ENCODE results near the gene R3HDM2. TPM values are rescaled to one million over a fixed set of nuclear protein-coding genes. Genes with fewer than 3 reads are reported as not detected.

Gene R3HDM2
- total RNA-seq, 2 experiments from 2014 or later, result 42.2 to 51.4 TPM

DNA sequence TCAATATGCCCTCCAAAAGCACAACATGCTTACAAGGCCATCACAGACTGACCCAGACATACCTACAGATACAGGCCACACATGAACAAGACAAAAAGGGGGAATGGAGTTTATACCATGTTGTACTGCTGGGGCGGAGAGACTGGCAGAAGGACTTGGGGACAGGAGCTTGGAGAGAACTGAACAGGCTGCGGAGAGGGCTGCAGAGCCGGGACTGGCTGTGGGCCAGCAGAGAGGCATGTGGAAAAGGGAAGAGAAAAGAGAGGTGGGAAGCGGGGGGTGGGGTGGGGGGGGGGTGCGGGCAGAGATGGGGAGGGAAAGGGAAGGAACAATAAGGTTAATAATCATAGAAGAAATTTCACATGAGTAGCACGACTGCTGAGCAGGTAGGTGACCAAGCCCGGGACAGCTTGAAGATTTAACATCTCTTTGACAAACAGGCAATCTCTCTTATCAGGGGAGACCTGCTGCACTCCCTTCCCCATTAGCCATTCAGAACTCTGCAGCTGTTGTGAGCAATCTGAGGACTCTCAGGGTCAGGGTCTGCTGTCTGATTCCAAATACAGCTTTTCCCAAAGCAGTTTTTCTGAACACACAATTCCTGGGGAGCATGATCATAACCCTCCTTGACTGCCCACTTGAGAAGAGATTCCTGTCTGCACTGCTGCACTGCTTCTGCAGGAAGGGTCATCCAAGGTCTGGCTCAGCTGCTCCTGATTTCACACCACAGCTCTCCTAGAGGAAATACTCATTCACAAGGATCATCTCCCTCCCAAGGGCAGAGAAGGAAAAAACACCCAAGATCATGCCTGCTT, 158.3 kb downstream of the R3HDM2 start:
- H3K27ac Mint-ChIP-seq, result no peak overlapping the region
- no peaks in the 10 kb centered on the region for H3K27me3 Mint-ChIP-seq
- DNase-seq, result no peak
- CTCF ChIA-PET, result interaction anchor here (1.5 to 1.7 kb wide), 2 partner anchors 30 to 59 kb away, joined by 3 to 4 read pairs; no protein-coding TSS in a partner anchor
- no peaks in the 10 kb centered on the region for H3K9me3 Mint-ChIP-seq
- peaks cover 28% of the 10 kb centered on the region for H3K36me3 Mint-ChIP-seq
- intact Hi-C loops (cut with micrococcal nuclease), result no loop called here
- POLR2A ChIA-PET, result no interaction called here
- H3K4me3 Mint-ChIP-seq, result no peak overlapping the region
- H3K4me1 Mint-ChIP-seq (ENCODE audit: low read depth), result peaks cover 16% of the 10 kb centered on the region

DNA sequence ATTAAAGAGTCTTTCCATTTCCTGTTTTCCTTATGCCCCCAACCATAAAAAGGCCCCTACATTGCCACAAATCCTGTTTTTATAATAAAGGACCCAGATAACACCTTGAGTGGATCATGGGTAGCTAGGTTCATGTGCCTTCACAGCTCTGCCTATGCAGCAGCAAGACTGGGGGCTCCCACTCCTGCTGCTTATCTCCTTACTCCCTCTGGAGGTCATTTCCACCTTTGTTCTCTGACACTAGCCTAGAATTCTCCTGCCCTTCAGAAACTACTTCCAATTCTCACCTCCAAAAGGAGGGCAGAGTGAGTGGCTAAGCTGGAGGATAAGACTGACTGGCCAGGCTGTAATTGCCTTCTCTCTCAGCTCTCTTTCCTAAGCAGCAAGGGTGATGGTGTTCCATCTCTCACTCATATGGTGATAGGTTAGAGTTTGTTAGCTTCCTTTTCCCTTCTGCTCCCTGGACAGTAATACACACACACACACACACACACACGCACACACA, 159.8 kb downstream of the R3HDM2 start:
- DNase-seq, result no peak
- Mint-ChIP-seq H3K27me3 (no peaks in the 10 kb centered on the region), H3K9me3 (no peaks in the 10 kb centered on the region), H3K4me1 (ENCODE audit: low read depth) (peaks cover 16% of the 10 kb centered on the region), H3K27ac (no peak overlapping the region), H3K36me3 (peaks cover 33% of the 10 kb centered on the region), H3K4me3 (no peak overlapping the region)
- ChIA-PET POLR2A (interaction anchor here (0.6 to 0.7 kb wide), 3 partner anchors 38 to 332 kb away, joined by 3 read pairs; no protein-coding TSS in a partner anchor), CTCF (interaction anchor here (0.6 to 2.7 kb wide), 6 partner anchors 28 to 185 kb away, joined by 3 to 8 read pairs (median 4); no protein-coding TSS in a partner anchor)
- intact Hi-C loops (cut with micrococcal nuclease), result no loop called here

DNA sequence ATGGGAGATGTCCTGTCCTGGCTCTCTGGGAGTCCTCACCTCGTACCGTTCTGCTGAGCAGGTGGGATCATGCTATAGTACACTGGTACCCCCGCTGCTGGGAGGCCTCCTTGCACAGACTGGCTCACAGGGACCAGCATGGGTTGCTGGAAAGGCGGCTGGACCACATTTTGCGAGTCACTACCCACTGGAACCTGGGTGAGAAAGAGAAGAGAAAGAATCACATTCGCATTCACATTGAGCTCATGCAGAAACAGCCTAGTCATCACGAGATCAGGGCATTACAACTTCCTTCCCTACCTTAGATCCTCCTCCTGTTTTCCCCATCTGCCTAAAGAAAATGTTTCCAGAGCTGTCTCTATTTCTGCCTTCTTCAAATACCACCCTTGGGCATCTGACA, 162.6 kb downstream of the R3HDM2 start:
- H3K4me1 Mint-ChIP-seq (ENCODE audit: low read depth), result peaks cover 16% of the 10 kb centered on the region
- no peaks in the 10 kb centered on the region for H3K27me3 Mint-ChIP-seq
- CTCF ChIA-PET, result interaction anchor here (0.6 kb wide), 2 partner anchors 189 to 191 kb away, joined by 3 read pairs; no protein-coding TSS in a partner anchor
- POLR2A ChIA-PET, result no interaction called here
- H3K9me3 Mint-ChIP-seq, result no peaks in the 10 kb centered on the region
- peak overlapping the region; percentile 81 for H3K27ac Mint-ChIP-seq
- H3K4me3 Mint-ChIP-seq, result no peak overlapping the region
- intact Hi-C loops (cut with micrococcal nuclease), result no loop called here
- DNase-seq, result peak; percentile 66
- peaks cover 28% of the 10 kb centered on the region for H3K36me3 Mint-ChIP-seq

DNA sequence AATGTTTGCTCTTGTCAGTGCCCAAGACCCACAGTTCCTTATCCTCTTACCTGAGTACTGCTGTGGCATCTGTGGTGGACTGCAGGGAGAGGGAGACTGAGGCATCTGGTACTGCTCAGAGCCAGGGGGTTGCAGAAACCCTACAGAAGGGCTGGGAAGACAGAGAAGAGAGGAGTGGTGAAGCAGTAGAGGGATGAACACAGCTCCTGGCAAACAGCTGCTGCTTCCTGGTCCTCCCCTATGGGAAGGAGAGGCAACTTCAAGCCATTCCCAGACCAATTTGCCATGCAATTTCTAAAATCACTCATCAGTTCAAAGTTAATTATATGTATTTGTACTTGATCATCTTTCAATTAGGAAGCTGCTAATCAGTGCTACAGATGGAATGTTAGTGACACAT, 164.2 kb downstream of the R3HDM2 start:
- intact Hi-C loops (cut with micrococcal nuclease), result no loop called here
- CTCF ChIA-PET, result interaction anchor here (0.7 to 2.5 kb wide), 3 partner anchors 24 to 196 kb away, joined by 3 to 10 read pairs (median 3); partner anchors contain the start of gene GLI1
- POLR2A ChIA-PET, result interaction anchor here (0.6 kb wide), 1 partner anchor 154 kb away, joined by 3 read pairs; no protein-coding TSS in a partner anchor
- Mint-ChIP-seq H3K36me3 (peaks cover 28% of the 10 kb centered on the region), H3K4me1 (ENCODE audit: low read depth) (peaks cover 16% of the 10 kb centered on the region), H3K27ac (no peak overlapping the region), H3K4me3 (no peak overlapping the region), H3K9me3 (no peaks in the 10 kb centered on the region), H3K27me3 (no peaks in the 10 kb centered on the region)
- no peak for DNase-seq

DNA sequence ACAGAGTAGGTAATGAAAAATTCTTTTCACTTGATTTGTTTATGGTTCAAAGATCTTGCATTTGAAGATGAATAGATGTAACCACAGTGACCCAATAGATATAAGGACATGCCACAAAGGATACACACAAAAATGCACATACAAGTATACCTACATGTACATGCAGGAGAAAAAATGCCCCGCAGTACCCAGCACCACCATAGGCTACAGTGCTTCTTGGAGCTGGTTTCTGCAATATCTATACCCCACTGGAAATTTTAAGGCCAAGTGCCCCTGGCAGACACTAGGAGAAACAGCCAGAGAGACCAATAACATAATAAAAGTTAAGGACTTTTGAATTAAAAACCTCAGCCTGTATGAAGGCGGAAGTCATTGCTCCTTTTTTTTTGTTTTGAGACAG, 167.7 kb downstream of the R3HDM2 start:
- H3K27me3 Mint-ChIP-seq, result no peaks in the 10 kb centered on the region
- POLR2A ChIA-PET, result no interaction called here
- intact Hi-C loops (cut with micrococcal nuclease), result loop anchor here (1.0 to 2.0 kb wide), 2 partner anchors 18 to 190 kb away; no protein-coding TSS in a partner anchor
- no peak overlapping the region for H3K27ac Mint-ChIP-seq
- CTCF ChIA-PET, result interaction anchor here (0.6 to 3.4 kb wide), 4 partner anchors 59 to 196 kb away, joined by 3 to 32 read pairs (median 6); partner anchors contain the start of gene GLI1
- H3K9me3 Mint-ChIP-seq, result no peaks in the 10 kb centered on the region
- H3K4me1 Mint-ChIP-seq (ENCODE audit: low read depth), result peaks cover 7% of the 10 kb centered on the region
- DNase-seq, result no peak
- no peak overlapping the region for H3K4me3 Mint-ChIP-seq
- H3K36me3 Mint-ChIP-seq, result peaks cover 24% of the 10 kb centered on the region

DNA sequence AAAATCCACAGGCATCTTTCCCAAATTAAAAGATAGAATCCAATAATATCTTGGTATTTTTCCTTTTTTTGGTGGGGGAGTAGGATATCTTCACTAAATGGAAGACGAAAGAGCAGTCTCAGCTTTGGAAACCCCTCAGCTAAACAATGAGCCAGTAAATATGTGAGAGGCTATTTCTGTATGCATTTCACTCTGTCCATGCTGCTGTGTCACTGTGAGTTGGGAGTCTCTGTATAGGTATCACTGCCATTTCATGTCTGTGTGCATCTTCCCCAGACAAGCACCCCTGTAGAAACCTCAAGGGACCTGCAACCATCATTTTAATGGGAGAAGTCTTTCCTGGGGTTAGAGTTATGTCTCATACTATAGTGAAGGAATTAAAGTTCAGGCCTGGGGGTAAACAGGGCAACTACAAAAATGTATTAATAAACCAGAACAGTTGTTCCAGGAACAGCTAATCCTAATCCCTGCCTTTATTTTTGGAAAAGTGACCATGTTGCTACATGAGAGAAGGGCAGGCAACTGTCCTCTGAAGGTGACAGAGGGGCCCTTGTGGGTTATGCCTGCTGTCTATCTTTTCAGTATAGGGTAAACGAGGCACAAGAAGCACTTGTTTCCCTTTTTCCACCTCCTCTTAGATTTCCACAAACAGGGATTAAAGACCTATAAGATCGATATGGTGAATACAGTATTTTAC, 168.6 kb downstream of the R3HDM2 start:
- Mint-ChIP-seq H3K36me3 (peaks cover 22% of the 10 kb centered on the region), H3K9me3 (no peaks in the 10 kb centered on the region), H3K27ac (no peak overlapping the region), H3K27me3 (no peaks in the 10 kb centered on the region), H3K4me3 (no peak overlapping the region), H3K4me1 (ENCODE audit: low read depth) (peaks cover 4% of the 10 kb centered on the region)
- ChIA-PET CTCF (interaction anchor here (0.6 to 3.4 kb wide), 9 partner anchors 19 to 197 kb away, joined by 3 to 32 read pairs (median 8); partner anchors contain the start of gene GLI1), POLR2A (no interaction called here)
- intact Hi-C loops (cut with micrococcal nuclease), result loop anchor here (2.0 kb wide), 1 partner anchor 19 kb away; no protein-coding TSS in a partner anchor
- no peak for DNase-seq

DNA sequence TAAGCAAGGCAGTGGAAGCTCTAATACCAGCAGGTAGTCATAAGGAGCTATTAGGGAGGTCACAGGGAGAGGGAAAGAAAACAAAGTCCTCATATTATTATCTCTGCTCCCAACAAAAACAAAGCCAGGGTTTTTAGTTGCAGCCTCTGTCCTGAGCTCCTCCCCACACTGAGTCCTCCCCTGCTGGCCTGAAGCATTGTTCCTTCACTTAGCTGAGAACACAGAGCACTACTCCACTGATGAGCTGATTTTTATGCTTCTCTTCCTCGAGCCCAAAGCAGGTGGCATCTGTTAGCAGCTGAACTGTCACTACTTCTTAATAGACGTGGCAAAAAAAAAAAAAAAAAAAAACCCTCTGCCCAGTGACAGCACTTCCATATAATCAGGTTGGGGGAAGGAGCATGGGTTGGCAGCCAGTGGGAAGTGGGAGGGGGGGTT, 169.4 kb downstream of the R3HDM2 start:
- Mint-ChIP-seq H3K27me3 (no peaks in the 10 kb centered on the region), H3K27ac (no peak overlapping the region), H3K4me3 (no peak overlapping the region), H3K9me3 (no peaks in the 10 kb centered on the region), H3K4me1 (ENCODE audit: low read depth) (peaks cover 4% of the 10 kb centered on the region), H3K36me3 (peaks cover 20% of the 10 kb centered on the region)
- ChIA-PET POLR2A (no interaction called here), CTCF (interaction anchor here (0.6 to 2.6 kb wide), 8 partner anchors 15 to 202 kb away, joined by 3 to 23 read pairs (median 4); no protein-coding TSS in a partner anchor)
- intact Hi-C loops (cut with micrococcal nuclease), result no loop called here
- DNase-seq, result no peak

DNA sequence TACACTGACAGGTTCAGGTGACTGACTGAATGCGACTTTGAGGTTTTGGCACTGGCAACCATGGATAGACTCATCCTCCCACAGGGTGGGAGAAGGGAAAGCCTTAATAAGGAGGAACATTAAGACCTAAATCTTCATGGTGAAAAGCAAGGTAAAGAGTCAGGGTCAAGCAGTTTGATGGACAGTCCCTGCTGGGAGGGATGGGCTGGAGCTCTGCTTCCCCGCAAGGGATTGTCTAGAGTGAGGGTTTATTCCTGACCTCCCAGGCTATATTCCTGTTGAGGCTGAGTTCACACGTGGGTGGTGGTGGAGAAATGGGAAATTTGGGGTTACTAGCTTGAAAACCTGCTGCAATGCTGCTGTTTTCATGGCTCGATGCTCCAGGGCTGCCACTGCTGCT, 170.5 kb downstream of the R3HDM2 start:
- intact Hi-C loops (cut with micrococcal nuclease), result no loop called here
- no peak for DNase-seq
- Mint-ChIP-seq H3K9me3 (no peaks in the 10 kb centered on the region), H3K27ac (no peak overlapping the region), H3K4me3 (no peak overlapping the region), H3K36me3 (peaks cover 27% of the 10 kb centered on the region), H3K27me3 (no peaks in the 10 kb centered on the region), H3K4me1 (ENCODE audit: low read depth) (peaks cover 4% of the 10 kb centered on the region)
- ChIA-PET POLR2A (no interaction called here), CTCF (interaction anchor here (1.3 to 2.6 kb wide), 4 partner anchors 16 to 203 kb away, joined by 3 to 23 read pairs (median 4); partner anchors contain the start of gene INHBE)

DNA sequence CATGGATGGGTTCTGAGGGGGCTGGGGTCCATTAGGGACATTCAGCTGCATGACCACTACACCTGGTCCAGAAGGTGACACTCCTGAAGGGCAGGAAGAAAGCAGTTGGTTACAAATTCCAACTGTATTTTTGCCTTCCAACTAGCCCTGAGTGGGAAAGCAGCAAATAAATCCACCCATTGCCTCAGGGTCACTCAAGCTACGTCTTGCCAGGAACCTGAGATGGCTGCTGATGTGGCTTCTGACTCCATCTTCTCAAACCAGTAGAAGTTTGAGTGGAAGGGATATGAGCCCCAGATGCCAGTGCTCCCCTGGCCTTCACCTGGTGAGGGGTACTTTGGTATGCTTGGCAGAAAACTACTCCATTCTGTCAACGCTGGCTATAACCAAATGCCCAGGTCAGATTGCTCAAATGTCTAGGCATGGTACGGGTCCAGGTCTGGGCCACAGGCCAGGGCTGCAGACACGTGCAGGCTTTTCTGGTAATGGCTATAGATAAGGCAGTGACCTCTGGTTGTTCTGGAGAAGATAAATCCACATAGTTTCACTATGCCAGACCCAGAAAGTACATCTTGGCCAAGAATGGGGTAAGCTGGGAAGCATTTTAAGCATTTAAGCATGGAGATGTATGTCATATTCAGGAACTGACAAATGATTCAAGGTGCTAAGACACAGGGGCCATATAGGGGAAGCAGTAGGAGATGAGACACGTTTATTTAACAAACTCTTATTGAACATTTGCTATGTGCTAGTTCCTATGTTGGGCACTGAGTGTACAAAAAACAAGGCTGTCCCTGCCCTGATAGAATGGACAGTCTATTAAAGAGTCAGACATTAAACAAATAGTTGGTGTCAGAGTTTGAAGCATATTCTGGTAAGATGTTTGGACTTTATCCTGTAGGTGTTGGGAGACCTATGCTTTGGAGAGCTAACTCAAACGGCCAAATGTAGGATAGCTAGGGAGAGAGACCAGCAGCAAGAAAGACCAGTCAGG, 171.6 kb downstream of the R3HDM2 start:
- intact Hi-C loops (cut with micrococcal nuclease), result no loop called here
- Mint-ChIP-seq H3K4me1 (ENCODE audit: low read depth) (peaks cover 4% of the 10 kb centered on the region), H3K36me3 (peaks cover 23% of the 10 kb centered on the region), H3K4me3 (no peak overlapping the region), H3K9me3 (no peaks in the 10 kb centered on the region), H3K27ac (no peak overlapping the region), H3K27me3 (no peaks in the 10 kb centered on the region)
- DNase-seq, result no peak
- CTCF ChIA-PET, result interaction anchor here (1.3 kb wide), 1 partner anchor 197 kb away, joined by 5 read pairs; the partner anchor contains the start of gene INHBE
- POLR2A ChIA-PET, result no interaction called here

DNA sequence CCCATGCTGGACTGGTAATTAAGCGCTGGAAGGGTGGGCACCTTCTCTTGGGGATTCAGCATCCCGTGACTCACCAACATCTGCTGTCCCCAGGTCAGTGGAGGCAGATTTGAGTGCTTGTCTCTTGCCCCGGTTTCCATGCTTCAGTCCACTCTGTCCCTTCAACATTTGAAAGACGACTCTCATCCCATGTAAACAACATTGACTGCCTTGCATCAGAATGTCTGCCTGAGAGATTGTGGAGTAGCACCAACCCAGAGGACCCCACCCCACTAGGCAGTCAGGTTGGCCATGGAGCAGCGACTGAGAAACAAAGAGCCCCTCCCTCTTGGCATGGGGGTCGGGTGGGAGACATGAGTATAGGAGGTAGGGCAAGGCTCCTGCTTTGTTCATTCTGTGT, 174.9 kb downstream of the R3HDM2 start:
- Mint-ChIP-seq H3K36me3 (peaks cover 20% of the 10 kb centered on the region), H3K27ac (no peak overlapping the region), H3K9me3 (no peaks in the 10 kb centered on the region), H3K27me3 (no peaks in the 10 kb centered on the region), H3K4me3 (no peak overlapping the region), H3K4me1 (ENCODE audit: low read depth) (no peaks in the 10 kb centered on the region)
- intact Hi-C loops (cut with micrococcal nuclease), result no loop called here
- CTCF ChIA-PET, result interaction anchor here (0.7 to 1.8 kb wide), 3 partner anchors 13 to 526 kb away, joined by 3 to 6 read pairs (median 5); no protein-coding TSS in a partner anchor
- POLR2A ChIA-PET, result no interaction called here
- no peak for DNase-seq
